Hepatocyte (in vitro differentiated cells): ENCODE results near the gene PINLYP. TPM values are rescaled to one million over a fixed set of nuclear protein-coding genes. Genes with fewer than 3 reads are reported as not detected.

ENCODE experiments used
- DNase-seq: peaks from one replicate; pipeline ENCODE4 v3.0.0-alpha.2; 2016; ENCODE audit warnings: low spot score
- H2AFZ ChIP-seq: fragments of 200-600 bp; sonication (generic); 2 replicates; pipeline ENCODE4 v1.6.0; 2016; ENCODE audit warnings: antibody characterized with exemption, mild to moderate bottlenecking
- H3K27ac ChIP-seq: fragments of 200-600 bp; sonication (generic); 2 replicates; pipeline ENCODE4 v1.5.1; 2016; ENCODE audit warnings: mild to moderate bottlenecking
- H3K27me3 ChIP-seq: fragments of 200-600 bp; sonication (generic); 2 replicates; pipeline ENCODE4 v1.6.1; 2016
- H3K36me3 ChIP-seq: fragments of 200-600 bp; sonication (generic); replicated peaks from 2 replicates; pipeline ENCODE4 v1.5.1; 2016; ENCODE audit warnings: low read depth; ENCODE audit not compliant: insufficient read depth
- H3K4me1 ChIP-seq: fragments of 200-600 bp; sonication (generic); 2 replicates; pipeline ENCODE4 v1.5.1; 2016; ENCODE audit warnings: mild to moderate bottlenecking, moderate library complexity; ENCODE audit not compliant: insufficient read depth
- H3K4me2 ChIP-seq: fragments of 200-600 bp; sonication (generic); 2 replicates; pipeline ENCODE4 v1.6.0; 2016
- H3K4me3 ChIP-seq: fragments of 200-600 bp; sonication (generic); 2 replicates; pipeline ENCODE4 v1.5.1; 2016; ENCODE audit warnings: mild to moderate bottlenecking
- H3K79me2 ChIP-seq: fragments of 200-600 bp; sonication (generic); 2 replicates; pipeline ENCODE4 v1.6.0; 2017; ENCODE audit warnings: mild to moderate bottlenecking
- H3K9me2 ChIP-seq: fragments of 200-600 bp; sonication (generic); replicated peaks from 2 replicates; pipeline ENCODE4 v1.6.0; 2017; ENCODE audit warnings: mild to moderate bottlenecking; ENCODE audit not compliant: insufficient read depth
- H3K9me3 ChIP-seq: fragments of 200-600 bp; sonication (generic); 2 replicates; pipeline ENCODE4 v1.5.1; 2016; ENCODE audit warnings: low read depth, mild to moderate bottlenecking
- H4K20me1 ChIP-seq: fragments of 200-600 bp; sonication (generic); 2 replicates; pipeline ENCODE4 v1.6.0; 2016; ENCODE audit warnings: mild to moderate bottlenecking; ENCODE audit not compliant: insufficient read depth, poor library complexity, severe bottlenecking
- EZH2 ChIP-seq: fragments of 200-600 bp; sonication (generic); IDR thresholded peaks from 2 replicates; pipeline ENCODE4 v1.6.1; 2016; ENCODE audit warnings: antibody characterized with exemption, mild to moderate bottlenecking, borderline replicate concordance
- EZH2phosphoT487 ChIP-seq: fragments of 200-600 bp; sonication (generic); IDR thresholded peaks from one replicate; pipeline ENCODE4 v1.6.1; 2018; ENCODE audit warnings: antibody characterized with exemption, mild to moderate bottlenecking, low read depth, moderate library complexity; ENCODE audit not compliant: unreplicated experiment, severe bottlenecking
- WGBS: methylation state at CpG from one replicate; pipeline ENCODE4 v1.1.6; 2016; ENCODE audit warnings: low lambda C conversion rate; ENCODE audit errors: missing lambda C conversion rate; 5-methylcytosine and 5-hydroxymethylcytosine counted together
- polyA plus RNA-seq: library from polyadenylated mRNA; unstranded; fragments of >200 nt; fragmentation: Nextera tagmentation; extraction: Ambion mirVana; gene quantifications from 2 replicates; pipeline ENCODE4 v1.2.1, GENCODE V29; 2016
- total RNA-seq: library from RNA; depleted of rRNA; stranded (reverse); fragments of >200 nt; gene quantifications from 2 replicates; pipeline ENCODE4 v1.2.3, GENCODE V29; 2014
- TF ChIP-seq, protein P1 (sequence below): fragments of 200-600 bp; sonication (generic); IDR thresholded peaks from 2 replicates; pipeline ENCODE4 v1.5.1; 2016; ENCODE audit warnings: antibody characterized with exemption, mild to moderate bottlenecking; ENCODE audit not compliant: poor library complexity

The PINLYP gene
- total and polyA plus RNA-seq, 2 experiments from 2014 or later = 4.6 to 11.4 TPM

DNA sequence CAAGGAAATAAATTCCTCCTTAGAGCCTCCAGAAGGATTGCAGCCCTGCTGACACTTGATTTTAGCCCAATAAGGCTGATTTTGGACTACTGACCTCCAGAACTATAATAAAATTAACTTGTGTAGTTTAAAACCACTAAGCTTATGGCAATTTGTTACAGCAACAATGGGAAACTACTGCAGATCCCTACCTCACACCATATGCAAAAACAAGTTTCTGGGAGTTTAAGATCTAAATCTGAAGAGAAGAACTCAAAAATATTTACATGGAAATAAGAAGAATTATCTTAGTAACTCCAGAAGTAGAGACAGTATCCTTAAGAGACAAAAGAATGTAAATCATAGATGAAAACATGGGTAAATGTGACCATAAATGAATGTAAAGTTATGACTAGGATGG lies 36.7 kb upstream of the PINLYP start:
- no peak overlapping the region for H2AFZ ChIP-seq
- H3K79me2 ChIP-seq = no peaks in the 10 kb centered on the region
- H3K4me2 ChIP-seq = no peak overlapping the region
- no peak for DNase-seq
- no peaks in the 10 kb centered on the region for H3K27me3 ChIP-seq
- peaks cover 4% of the 10 kb centered on the region for H3K36me3 ChIP-seq
- no peak for TF ChIP-seq EZH2
- no peaks in the 10 kb centered on the region for H3K4me1 ChIP-seq
- H3K9me3 ChIP-seq = no peaks in the 10 kb centered on the region
- H4K20me1 ChIP-seq = no peaks in the 10 kb centered on the region
- no peak overlapping the region for H3K4me3 ChIP-seq
- H3K9me2 ChIP-seq = no peaks in the 10 kb centered on the region
- H3K27ac ChIP-seq = no peak overlapping the region

DNA sequence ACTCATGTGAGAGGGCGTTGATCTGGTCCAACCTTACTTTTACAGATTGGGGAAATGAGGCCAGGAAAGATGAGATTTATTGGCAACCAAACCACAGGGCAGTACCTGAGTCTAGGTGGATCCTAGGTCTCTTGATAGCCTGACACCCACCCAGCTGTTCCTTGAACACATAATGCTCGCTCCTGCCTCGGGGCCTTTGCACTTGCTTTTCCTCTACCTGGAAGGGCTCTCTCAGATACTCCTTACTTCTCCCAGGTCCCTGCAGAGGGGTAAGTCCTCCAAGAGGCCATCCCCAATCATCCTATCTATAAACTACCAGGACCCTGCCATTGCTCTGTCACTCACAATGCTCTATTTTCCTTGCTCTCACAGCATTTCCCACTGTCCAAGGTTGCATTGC lies 35.2 kb upstream of the PINLYP start:
- Histone ChIP-seq H2AFZ (no peak overlapping the region), H3K9me3 (no peaks in the 10 kb centered on the region), H3K4me2 (no peak overlapping the region), H3K9me2 (no peaks in the 10 kb centered on the region), H3K27me3 (no peaks in the 10 kb centered on the region), H3K79me2 (no peaks in the 10 kb centered on the region), H3K4me1 (no peaks in the 10 kb centered on the region), H4K20me1 (no peaks in the 10 kb centered on the region), H3K36me3 (peaks cover 4% of the 10 kb centered on the region), H3K27ac (no peak overlapping the region), H3K4me3 (no peak overlapping the region)
- DNase-seq = no peak
- TF ChIP-seq EZH2phosphoT487 (no peak), EZH2 (no peak)
- TF ChIP-seq, protein P1, sequence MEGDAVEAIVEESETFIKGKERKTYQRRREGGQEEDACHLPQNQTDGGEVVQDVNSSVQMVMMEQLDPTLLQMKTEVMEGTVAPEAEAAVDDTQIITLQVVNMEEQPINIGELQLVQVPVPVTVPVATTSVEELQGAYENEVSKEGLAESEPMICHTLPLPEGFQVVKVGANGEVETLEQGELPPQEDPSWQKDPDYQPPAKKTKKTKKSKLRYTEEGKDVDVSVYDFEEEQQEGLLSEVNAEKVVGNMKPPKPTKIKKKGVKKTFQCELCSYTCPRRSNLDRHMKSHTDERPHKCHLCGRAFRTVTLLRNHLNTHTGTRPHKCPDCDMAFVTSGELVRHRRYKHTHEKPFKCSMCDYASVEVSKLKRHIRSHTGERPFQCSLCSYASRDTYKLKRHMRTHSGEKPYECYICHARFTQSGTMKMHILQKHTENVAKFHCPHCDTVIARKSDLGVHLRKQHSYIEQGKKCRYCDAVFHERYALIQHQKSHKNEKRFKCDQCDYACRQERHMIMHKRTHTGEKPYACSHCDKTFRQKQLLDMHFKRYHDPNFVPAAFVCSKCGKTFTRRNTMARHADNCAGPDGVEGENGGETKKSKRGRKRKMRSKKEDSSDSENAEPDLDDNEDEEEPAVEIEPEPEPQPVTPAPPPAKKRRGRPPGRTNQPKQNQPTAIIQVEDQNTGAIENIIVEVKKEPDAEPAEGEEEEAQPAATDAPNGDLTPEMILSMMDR = no peak
- WGBS = 74% methylated on average over 3 of the region's 3 CpGs

DNA sequence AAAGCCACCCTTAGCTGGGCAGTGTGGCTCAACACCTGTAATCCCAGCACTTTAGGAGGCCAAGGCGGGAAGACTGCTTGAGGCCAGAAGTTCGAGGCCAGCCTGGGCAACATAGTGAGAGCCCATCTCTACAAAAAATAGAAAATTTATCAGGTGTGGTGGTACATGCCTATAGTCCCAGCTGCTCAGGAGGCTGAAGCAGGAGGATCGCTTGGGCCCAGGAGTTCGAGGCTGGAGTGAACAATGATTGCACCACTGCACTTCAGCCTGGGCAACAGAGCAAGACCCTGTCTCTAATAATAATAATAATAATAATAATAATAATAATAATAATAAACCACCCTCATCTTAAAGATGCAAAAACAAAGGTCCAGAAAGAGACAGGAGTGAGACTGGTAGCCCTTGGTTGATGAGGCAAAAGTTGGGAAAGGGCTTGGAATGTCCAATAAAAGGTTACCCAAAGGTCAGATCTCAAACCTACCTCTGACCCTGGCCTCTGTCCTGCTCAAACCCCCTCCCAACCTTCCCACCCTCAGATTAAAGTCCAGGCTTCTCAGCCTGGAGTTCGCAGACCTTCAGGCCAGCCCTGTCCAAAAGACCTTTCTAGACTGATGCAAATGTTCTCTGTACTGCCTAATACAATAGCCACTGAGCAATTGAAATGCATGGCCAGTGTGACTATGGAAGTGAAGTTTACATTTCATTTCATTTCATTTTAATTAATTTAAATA lies 33.5 kb upstream of the PINLYP start:
- Histone ChIP-seq H3K79me2 (no peaks in the 10 kb centered on the region), H3K4me2 (no peak overlapping the region), H3K27ac (no peak overlapping the region), H2AFZ (no peak overlapping the region), H3K4me3 (no peak overlapping the region), H3K36me3 (peaks cover 4% of the 10 kb centered on the region), H3K9me3 (no peaks in the 10 kb centered on the region), H3K4me1 (no peaks in the 10 kb centered on the region), H4K20me1 (no peaks in the 10 kb centered on the region), H3K27me3 (no peaks in the 10 kb centered on the region), H3K9me2 (no peaks in the 10 kb centered on the region)
- 97% methylated on average over 5 of the region's 5 CpGs for WGBS
- TF ChIP-seq, protein P1 = no peak
- TF ChIP-seq EZH2 (no peak), EZH2phosphoT487 (no peak)
- no peak for DNase-seq

DNA sequence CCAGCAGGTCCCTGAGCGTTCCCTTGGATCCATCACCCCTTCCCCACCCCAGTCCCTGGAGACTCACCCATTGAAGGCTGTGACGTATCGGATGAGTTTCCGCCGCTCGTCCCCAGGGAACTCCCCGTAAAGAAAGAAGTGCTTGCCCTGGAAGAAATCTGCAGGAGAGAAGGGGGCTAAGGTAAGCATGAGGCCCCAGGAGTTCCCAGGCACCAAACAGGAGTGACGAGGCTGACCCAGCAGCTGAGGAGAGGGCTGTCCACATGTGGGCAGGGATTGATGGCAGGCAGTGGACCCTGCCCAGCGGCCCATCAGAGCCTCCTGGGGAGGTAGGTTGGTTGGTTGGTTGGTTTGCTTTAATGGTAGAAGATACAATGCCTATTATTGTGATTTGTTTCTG lies 31.5 kb upstream of the PINLYP start:
- TF ChIP-seq, protein P1 = no peak
- no peak for TF ChIP-seq EZH2
- no peak for TF ChIP-seq EZH2phosphoT487
- no peak for DNase-seq
- Histone ChIP-seq H3K27ac (no peak overlapping the region), H3K4me1 (no peaks in the 10 kb centered on the region), H3K79me2 (no peaks in the 10 kb centered on the region), H2AFZ (no peak overlapping the region), H3K27me3 (no peaks in the 10 kb centered on the region), H4K20me1 (no peaks in the 10 kb centered on the region), H3K4me3 (no peak overlapping the region), H3K36me3 (peaks cover 4% of the 10 kb centered on the region), H3K9me3 (no peaks in the 10 kb centered on the region), H3K9me2 (no peaks in the 10 kb centered on the region), H3K4me2 (no peak overlapping the region)
- 99% methylated on average over 9 of the region's 9 CpGs for WGBS
